Suppressor macrophage treated with lipopolysaccharide for 1 hour (primary cell): ENCODE data around the gene ZNF318.

Source experiments
- DNase-seq, 3 donors: peaks; one replicate each; pipeline ENCODE4 v3.0.0-alpha.2; 2020 to 2022

The ZNF318 gene

DNA sequence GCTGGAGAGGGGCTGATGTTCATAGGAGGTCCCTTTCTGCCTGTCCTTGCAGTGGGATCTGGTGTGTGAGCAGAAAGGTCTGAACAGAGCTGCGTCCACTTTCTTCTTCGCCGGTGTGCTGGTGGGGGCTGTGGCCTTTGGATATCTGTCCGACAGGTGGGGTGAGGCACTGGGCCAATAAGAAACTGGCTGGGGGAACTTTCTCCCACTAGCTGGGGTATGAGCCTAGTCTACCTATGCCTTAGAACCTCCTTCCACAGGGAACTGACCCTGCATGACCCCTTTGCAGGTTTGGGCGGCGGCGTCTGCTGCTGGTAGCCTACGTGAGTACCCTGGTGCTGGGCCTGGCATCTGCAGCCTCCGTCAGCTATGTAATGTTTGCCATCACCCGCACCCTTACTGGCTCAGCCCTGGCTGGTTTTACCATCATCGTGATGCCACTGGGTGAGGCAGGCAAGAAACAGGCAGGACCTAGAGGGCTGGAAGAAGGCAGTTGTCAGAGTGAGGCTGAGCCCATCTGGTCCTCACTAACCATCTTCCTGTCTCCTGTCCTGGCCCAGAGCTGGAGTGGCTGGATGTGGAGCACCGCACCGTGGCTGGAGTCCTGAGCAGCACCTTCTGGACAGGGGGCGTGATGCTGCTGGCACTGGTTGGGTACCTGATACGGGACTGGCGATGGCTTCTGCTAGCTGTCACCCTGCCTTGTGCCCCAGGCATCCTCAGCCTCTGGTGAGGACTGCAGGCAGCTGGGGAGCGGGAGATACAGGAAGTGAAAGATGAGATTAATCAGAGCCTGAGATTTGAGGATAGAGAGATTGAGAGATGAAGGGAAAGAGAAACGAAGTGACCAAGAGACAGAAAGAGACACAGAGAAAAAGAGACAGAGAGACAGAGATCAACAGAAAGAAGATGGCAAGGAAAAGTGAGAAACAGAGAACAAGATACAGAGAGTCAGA, 69.8 kb downstream of the ZNF318 start:
- no peak for DNase-seq

DNA sequence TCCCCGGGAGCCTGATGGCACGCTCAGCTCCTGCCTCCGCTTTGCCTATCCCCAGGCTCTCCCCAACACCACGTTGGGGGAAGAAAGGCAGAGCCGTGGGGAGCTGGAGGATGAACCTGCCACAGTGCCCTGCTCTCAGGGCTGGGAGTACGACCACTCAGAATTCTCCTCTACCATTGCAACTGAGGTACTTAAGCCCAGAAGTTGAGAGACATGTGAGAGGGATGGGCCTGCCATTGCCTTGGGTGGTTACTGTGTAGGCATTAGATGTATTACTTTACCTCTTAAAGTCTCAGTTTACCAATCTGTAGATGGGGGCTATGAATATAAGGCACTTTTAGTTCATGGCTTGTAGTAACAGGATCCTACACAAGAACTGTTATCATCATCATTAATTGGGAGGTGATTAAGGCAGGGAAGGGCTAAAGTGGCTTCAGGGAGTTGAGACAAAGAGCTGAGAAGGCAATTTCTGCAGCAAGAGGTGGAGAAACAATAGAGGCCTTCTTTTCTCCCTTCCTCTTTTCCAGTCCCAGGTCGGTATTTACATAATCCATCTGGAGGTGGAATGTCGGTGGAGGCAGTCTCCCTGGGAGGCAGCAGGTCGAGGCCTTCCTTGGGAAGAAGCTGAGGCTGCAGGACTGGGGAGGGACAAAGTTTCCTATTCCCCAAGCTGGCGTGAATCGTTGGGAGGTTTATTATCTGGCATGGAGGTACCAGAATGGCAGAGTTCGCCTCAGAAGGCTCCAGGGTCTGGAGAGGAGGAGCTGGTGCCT, 70.7 kb downstream of the ZNF318 start:
- no peak for DNase-seq

DNA sequence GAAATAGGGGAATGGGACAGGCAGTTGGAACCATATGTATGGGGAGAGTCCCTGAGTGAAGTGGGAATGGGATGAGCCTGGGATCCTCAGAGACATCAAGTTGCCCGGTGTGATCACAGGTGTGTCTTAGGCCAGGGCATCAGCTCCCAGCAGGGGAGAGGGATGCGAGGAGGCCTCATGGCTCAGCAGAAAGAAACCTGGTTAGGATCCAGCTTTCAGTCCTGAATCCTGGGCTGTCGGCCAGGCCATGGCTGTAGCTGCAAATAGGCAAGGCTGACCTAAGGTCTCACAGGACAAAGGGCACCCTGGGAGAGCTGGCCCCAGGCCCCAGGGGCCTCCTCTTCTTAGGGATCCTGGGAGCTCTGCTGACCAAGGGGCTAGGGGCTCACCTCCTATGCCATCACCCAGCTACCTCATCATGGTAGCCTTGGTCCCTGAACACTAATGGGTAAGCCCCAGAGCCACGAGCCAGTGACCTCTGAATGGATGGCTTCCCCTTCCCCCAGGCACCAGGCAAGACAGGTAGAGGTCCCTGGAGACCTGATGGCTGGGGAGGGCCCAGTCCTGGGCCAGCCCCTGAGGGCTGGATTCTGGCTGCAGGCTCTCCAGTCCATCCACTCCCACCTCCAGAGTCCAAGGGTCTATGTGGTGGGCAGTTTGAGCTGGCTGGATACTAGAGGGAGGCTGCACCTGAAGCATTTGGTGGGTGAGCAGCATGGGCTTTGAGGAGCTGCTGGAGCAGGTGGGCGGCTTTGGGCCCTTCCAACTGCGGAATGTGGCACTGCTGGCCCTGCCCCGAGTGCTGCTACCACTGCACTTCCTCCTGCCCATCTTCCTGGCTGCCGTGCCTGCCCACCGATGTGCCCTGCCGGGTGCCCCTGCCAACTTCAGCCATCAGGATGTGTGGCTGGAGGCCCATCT, 71.5 kb downstream of the ZNF318 start, which contains the start of gene SLC22A7:
TSS of gene SLC22A7 (plus strand) at position 617 of the 921 bp plus-strand sequence. CDS start at position 716, 99 bp downstream.
- DNase-seq, result no peak

DNA sequence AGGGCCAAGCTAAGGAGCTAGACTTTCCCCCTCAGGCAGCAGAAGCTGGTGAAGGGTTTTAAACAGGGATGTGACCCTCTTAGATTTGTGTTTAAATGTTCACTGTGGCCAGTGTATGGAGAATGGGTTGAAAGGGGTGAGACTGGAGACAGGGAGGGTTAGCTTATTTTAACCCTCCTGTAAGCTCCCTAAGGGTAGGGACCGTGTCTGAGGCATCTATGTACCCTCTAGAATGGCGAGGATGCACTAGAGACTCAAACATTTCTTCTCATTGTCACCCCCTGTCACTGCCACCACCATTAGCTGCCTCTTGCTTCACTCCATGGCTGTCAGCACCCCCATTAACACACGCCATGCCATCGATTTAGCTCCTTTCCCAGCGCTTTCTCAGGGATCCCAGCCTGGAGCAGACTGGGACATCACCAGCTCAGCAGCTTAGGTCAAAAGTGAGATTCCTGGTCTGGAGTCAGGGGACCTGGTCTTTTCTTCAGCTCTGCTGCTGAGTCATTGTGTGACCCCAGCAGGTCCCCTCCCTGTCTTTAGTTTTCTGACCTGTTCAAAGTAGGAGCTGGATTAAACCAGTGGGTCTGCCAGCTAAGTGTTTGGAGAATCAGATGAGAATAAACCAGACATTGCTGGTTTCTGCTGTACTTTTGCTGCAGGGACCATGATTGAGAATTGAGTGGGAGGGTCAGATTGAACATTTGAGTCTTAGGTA, 72.5 kb downstream of the ZNF318 start:
- DNase-seq, result no peak

DNA sequence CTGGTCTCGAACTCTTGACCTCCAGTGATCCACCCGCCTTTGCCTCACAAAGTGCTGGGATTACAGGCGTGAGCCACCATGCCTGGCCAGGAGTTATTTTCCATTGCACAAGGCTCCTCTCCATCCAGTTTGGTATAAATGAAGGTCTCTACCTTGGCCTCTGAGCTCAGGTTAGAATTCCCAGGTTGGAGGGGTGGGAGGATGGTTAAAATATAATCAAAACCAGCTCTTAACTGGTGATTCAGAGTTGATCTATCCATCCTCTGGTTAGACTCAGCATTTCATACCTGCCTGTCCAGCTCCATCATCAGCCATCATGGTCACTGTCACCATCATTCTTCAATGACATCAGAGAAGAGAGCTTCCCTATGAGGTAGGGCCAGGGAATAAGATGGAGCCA, 74.0 kb downstream of the ZNF318 start:
- DNase-seq, result no peak

DNA sequence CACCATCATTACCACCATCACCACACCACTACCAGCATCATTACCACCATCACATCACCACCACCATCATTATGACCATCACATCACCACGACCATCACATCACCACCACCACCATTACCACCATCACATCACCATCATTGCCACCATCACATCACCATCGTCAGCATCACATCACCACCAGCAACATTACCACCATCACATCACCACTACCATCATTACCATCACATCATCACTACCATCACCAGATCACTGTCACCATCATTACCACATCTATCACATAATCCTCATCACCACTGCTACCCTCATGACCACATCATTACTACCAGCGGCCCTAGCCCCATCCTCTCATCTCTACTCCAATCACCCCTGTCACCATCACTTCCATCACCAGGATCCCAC, 74.9 kb downstream of the ZNF318 start:
- DNase-seq, result no peak

DNA sequence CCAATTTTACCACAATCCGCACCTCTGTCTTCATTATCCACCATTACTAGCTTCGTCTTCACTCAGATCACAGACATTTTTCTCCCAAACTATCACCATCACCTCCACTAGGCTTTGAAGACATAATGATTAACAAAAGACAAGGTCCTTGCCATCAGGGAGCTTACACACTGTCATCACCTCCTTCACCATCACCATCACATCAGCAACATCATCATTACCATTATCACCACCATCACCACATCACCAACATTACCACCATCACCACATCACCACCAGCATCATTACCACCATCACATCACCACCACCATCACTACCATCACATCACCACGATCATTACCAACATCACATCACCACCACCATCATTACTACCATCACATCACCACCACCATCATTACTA, 75.7 kb downstream of the ZNF318 start:
- no peak for DNase-seq

DNA sequence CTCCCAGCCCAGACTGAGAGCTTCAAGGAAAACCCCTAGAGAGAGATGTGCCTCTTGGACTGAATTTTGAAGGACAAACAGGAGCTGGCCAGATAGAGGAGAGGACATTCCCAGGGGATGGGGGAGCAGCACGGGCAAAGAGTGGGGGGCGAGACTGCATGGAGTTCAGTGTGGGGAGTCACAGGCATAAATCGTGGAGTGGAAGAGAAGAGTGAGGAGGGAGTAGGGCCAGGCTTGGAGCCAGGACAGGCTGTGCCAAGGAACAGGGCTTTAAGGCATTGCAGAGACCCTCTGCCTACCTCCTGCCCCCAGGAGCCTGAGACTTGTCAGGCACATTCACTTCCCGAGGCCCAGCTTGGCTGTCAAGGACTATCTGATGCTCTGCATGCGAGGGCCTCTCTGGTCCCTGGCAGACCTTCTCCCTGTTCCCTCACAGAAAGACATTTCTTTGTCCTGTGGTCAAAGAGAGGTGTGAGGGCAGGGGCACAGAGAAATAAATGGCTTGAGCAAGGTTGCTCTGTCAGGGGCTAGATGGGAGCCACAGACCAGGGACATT, 76.6 kb downstream of the ZNF318 start:
- no peak for DNase-seq

DNA sequence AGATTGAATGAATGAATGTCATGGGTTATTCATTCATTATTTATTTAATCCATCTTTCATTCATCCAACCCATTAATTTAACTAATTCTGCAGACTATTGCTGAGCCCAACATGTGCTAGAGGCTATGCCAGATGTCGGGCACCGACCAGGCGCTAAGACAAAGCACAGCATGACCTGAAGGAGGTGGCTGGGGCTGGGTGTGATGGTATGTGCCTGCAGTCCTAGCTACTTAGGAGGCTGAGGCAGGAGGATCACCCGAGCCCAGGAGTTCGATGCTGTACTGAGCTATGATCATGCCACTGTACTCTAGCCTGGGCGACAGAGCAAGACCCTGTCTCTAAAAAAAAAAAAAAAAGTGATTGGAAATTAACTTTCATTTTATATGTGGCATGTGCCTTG, 77.1 kb downstream of the ZNF318 start:
- no peak for DNase-seq

DNA sequence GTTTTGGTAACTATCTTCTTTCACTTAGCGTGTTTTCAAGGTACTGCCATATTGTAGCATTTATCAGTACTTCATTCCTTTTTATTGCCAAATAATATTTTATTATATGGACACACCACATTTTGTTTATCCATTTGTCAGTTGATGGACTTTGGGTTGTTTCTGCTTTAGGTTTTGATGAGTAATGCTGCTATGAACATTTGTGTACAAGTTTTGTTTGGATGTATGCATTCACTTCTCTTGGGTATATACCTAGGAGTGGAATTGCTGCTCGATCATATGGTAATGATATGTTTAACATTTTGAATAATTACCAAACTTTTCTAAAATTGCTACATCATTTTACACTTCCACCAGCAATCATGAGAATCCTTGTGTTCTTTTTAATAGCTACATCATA, 77.7 kb downstream of the ZNF318 start:
- no peak for DNase-seq

DNA sequence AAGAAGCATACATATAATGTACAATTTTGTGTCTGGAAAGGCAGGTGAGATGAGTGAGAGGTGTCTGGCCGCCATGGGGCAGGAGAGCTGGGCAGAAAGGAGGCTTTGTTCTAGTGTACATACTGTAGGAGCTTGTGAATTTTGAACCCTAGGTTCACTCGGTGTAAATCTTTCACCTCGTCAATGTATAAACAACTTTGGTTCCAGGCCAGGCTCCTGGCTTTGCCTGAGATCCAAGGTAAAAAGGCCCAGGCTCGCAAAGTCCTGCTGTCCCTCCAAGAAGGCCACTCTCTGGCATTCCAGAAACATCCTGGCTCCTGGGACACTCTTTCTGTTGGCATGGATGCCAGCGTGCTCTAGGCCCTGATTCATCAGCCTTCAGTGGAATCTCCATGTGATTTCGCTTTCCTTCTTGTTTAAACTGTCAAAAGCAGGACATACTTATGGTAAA, 78.5 kb downstream of the ZNF318 start:
- no peak for DNase-seq

DNA sequence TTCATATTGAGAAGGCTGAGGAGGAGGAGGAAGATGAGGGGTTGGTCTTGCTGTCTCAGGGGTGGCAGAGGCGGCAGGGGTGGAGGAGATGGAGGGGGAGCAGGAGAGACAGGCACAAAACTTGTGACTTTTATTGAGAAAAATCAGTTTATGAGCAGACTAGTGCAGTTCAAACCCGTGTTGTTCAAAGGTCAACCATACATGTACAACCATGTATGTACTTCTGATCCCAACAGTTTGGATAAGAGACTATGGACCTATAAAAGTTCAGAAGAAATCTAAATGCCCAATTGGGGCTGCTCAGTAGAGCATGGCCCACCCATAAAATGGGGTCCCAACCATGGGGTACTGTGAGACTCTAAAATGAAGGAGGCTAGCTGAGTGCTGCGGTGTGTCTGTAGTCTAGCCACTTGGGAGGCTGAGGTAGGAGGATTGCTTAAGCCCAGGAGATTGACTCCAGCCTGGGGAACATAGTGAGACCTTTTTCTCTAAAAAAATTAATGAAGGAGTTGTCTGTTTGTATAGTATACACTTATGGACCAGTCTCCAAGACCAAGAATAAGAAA, 79.0 kb downstream of the ZNF318 start:
- DNase-seq, result no peak

DNA sequence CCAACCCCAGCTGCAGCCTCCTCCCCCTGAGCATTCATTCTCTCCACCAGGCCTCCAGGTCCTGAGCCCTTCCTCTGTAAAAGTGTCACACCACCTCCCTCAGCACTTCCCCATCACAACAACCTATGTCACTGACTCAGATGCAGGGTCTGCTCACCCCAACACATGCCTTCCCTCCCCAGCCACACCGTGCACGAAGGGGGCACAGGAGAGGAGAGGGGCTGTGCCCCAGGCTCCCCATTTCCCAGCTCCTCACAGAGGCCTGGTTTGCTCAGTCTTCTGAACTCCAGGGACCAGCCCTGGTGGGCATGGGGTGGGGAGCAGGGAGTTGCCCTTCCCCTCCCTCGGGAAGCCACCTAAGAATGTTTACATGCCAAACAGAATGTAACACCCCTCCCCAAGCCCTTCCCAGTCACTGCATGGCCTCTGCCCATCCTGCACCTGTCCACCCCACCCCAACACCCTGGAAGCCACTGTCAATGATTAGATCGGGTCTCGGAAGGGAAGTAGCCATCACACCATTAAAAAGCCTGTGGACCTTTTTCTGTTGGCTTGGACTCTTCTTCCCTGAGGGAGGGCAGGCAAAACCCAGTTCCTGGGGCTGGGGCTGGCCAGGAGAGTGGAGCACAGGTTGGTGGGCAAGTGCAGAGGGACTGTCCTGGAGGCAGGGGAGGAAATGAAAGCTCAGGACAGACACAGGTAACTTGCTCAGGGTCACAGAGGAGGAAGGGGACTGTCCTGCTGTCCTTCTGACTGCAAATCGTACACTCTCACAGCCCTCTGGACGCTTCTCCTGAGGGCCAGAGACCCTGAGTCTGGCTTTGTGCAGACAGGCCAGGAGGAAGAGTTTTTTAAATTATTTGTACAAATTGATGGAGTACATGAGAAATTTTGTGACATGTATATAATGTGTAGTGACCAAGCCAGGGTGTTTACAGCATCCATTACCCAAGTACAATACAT, 81.4 kb downstream of the ZNF318 start:
- no peak for DNase-seq

DNA sequence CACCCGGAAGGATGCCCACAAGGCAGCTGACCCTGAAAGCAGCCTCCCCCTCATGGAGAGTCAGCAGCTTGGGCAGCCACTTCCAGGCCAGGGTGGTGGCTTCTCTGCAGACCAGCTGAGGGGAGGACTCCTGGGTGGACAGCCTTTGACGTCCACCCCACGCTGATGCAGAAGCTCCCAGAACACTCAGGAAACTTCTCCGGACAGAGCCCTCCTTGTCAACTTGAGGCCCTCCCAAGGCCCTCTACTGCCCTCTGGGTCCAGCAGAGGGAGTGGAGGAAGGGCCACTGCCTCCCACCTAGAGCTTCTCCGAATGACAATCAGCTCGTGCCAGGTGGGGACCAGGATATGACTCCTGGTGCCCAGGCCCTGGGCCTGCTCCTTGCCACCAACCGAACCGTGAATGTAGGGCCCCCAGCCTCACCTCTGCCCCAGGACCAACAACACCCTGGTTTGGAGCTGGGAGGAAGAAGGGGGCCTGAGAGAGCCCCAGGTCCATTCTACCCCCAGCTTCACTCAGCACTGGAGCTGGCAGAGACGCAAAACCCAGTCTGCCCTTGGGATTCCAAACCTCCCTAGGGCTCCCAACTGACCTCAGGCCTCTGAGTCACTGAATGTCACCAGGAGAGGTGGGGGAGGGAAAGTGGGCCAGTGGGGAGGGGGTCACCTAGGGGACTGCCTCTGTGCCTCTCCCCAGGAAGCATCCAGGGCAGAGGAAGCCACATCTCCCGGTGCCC, 82.3 kb downstream of the ZNF318 start:
- no peak for DNase-seq

DNA sequence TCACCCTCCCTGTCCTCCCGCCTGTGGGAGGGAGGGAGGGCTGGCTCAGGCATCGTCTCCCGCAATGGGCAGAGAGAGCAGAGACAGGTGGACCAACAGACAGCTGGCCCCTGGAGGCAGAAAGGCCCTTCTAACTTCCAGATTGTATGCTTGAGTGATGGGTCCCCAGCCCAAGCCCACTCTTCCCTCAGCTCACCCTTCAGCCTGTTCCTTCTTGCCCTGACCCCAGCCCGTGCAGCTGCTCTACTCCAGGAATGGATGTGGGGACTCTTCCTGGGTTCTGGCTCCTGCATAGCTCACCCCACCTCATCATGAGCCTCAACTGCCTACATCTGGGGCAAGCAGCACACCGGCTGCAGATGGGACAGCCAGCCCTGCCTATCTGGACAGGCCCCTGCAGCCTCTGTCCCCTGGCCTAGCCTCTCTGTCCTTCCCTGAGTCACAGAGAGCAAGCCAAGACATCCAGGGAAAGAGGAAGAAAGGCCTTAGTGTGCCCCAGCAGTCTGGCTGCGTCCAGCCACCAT, 82.9 kb downstream of the ZNF318 start:
- DNase-seq, result no peak
